ENCODE measurements around the gene INHBA. TPM values are rescaled to one million over a fixed set of nuclear protein-coding genes. Genes with fewer than 3 reads are reported as not detected.
A peak's percentile ranks its signal among the peaks of the same experiment; 100 is the strongest.

Gene INHBA
- total RNA-seq (2014; rRNA removed; shearing (Covaris generic)), result 5.2 and 5.5 TPM in 2 replicates
- polyA plus RNA-seq (2016; fragmentation: Nextera tagmentation; extraction: Ambion mirVana), result 7.9 and 8.8 TPM in 2 replicates

DNA sequence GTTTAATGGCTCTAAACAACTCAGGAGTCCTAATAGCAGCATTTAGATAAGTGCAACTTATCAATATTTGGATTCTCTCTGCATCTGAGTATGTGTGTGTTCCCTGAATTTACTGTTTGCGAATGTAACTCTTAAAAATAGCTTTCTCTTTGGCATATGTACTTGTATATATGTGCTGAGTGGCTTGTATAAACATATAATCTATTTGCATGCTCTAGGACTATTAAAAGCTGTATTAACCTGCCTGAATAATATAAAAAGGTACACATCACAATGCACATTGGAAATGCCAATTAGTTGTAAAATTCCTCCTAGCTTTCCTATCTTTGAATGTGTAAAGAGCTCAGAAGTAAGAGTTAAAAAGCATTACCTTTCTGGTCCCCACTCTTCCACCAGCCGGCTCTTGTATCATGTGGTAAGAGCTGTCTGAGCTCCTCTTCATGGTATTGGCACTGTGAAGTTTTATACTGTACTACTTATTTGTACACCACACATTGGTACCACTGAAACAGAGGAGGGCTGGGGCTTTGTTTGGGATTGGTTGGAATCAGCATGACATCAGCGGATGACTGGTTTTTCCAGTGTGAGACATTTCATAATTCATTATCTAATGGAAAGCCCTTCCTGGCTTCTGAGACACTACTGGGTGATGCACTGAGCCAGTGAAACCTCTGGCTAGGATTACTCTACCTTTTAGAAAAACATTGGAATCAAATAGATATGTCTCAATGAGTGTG, at the start of gene INHBA:
INHBA (minus strand) TSS at position 456 of the 737 bp plus-strand sequence. CDS start 2,716 bp downstream, outside the sequence.
- H3K9me2 ChIP-seq (ENCODE audit: insufficient read depth), result no peaks in the 10 kb centered on the region
- peak within 1 kb of the TSS; percentile 27 for H3K27ac ChIP-seq
- H3K79me2 ChIP-seq (ENCODE audit: insufficient read depth), result peaks cover 33% of the 10 kb centered on the region
- no peak within 1 kb of the TSS for H2AFZ ChIP-seq
- peak within 1 kb of the TSS; percentile 42 for H3K4me2 ChIP-seq (ENCODE audit: unreplicated experiment)
- peak; percentile 87 for DNase-seq
- no peaks in the 10 kb centered on the region for H3K27me3 ChIP-seq (replicated peaks; ENCODE audit: insufficient read depth)
- WGBS, 2 experiments (ENCODE audit: low coverage in 1 of 2, low lambda C conversion rate in 2 of 2, missing lambda C conversion rate in 2 of 2), result 79 to 86% methylated on average over 3 of the region's 3 CpGs
- peaks cover 58% of the 10 kb centered on the region for H3F3A ChIP-seq (ENCODE audit: insufficient read depth)
- H3K36me3 ChIP-seq (ENCODE audit: low read depth), result no peaks in the 10 kb centered on the region
- peak within 1 kb of the TSS; percentile 77 for H3K4me3 ChIP-seq
- peaks cover 24% of the 10 kb centered on the region for H3K4me1 ChIP-seq (ENCODE audit: insufficient read depth)
- TF ChIP-seq EZH2phosphoT487 (IDR thresholded peaks at IDR 0.05; ENCODE audit: insufficient read depth, low read depth), result no peak
- no peak for TF ChIP-seq EZH2 (IDR thresholded peaks at IDR 0.05; ENCODE audit: insufficient read depth, poor library complexity, severe bottlenecking)
- no peaks in the 10 kb centered on the region for H3K9me3 ChIP-seq (ENCODE audit: low read depth)
- in situ Hi-C loops (cut with MboI), result loop anchor here (10.0 to 25.0 kb wide), 3 partner anchors 891 to 1466 kb away; no protein-coding TSS in a partner anchor
- peak within 1 kb of the TSS; percentile 79; the same call in 1 of the 2 replicates for H3K9ac ChIP-seq
- H4K20me1 ChIP-seq (ENCODE audit: insufficient read depth), result no peaks in the 10 kb centered on the region

DNA sequence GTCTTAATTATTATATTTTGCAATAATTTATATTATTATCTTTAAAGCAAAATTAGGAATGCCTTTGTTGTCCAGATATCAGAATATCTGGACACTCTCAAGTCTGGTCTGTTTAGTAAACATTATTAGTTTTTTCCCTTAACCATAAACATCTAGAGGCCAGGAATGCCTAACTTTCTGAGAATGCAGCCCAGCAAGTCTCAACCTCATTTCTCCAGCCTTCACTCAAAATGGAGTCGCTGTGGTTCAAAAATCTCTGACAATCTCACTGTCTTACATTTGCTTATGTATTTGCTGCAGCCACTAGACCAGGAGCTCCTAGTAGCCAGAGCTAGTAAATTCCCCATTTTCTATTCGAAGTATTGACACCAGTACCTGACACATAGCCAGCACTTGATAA, 49.7 kb upstream of the INHBA start:
- H4K20me1 ChIP-seq (ENCODE audit: insufficient read depth), result no peaks in the 10 kb centered on the region
- 48 to 61% methylated on average over 2 of the region's 2 CpGs for WGBS, 2 experiments (ENCODE audit: low coverage in 1 of 2, low lambda C conversion rate in 2 of 2, missing lambda C conversion rate in 2 of 2)
- H3K4me1 ChIP-seq (ENCODE audit: insufficient read depth), result no peaks in the 10 kb centered on the region
- H3K9ac ChIP-seq, result no peak overlapping the region
- no peaks in the 10 kb centered on the region for H3K36me3 ChIP-seq (ENCODE audit: low read depth)
- H3K9me3 ChIP-seq (ENCODE audit: low read depth), result no peaks in the 10 kb centered on the region
- no peak for DNase-seq
- H3K4me3 ChIP-seq, result no peak overlapping the region
- no peak overlapping the region for H3K27ac ChIP-seq
- TF ChIP-seq EZH2phosphoT487 (IDR thresholded peaks at IDR 0.05; ENCODE audit: insufficient read depth, low read depth) (no peak), EZH2 (IDR thresholded peaks at IDR 0.05; ENCODE audit: insufficient read depth, poor library complexity, severe bottlenecking) (no peak)
- H2AFZ ChIP-seq, result no peak overlapping the region
- no peaks in the 10 kb centered on the region for H3K27me3 ChIP-seq (replicated peaks; ENCODE audit: insufficient read depth)
- H3K9me2 ChIP-seq (ENCODE audit: insufficient read depth), result no peaks in the 10 kb centered on the region
- no peak overlapping the region for H3K4me2 ChIP-seq (ENCODE audit: unreplicated experiment)
- no peaks in the 10 kb centered on the region for H3F3A ChIP-seq (ENCODE audit: insufficient read depth)
- in situ Hi-C loops (cut with MboI), result no loop called here
- no peaks in the 10 kb centered on the region for H3K79me2 ChIP-seq (ENCODE audit: insufficient read depth)

GRCh38 chr7:41750661-41751540, 48.0 kb upstream of the INHBA start:
- no peak overlapping the region for H3K4me3 ChIP-seq
- no peak for DNase-seq
- H3K36me3 ChIP-seq (ENCODE audit: low read depth), result no peaks in the 10 kb centered on the region
- TF ChIP-seq EZH2phosphoT487 (IDR thresholded peaks at IDR 0.05; ENCODE audit: insufficient read depth, low read depth), result no peak
- no peak for TF ChIP-seq EZH2 (IDR thresholded peaks at IDR 0.05; ENCODE audit: insufficient read depth, poor library complexity, severe bottlenecking)
- H3K79me2 ChIP-seq (ENCODE audit: insufficient read depth), result no peaks in the 10 kb centered on the region
- WGBS, 2 experiments (ENCODE audit: low coverage in 1 of 2, low lambda C conversion rate in 2 of 2, missing lambda C conversion rate in 2 of 2), result 48 to 54% methylated on average over 1 of the region's 1 CpG
- no peaks in the 10 kb centered on the region for H3K9me3 ChIP-seq (ENCODE audit: low read depth)
- H3F3A ChIP-seq (ENCODE audit: insufficient read depth), result no peaks in the 10 kb centered on the region
- in situ Hi-C loops (cut with MboI), result no loop called here
- H3K27ac ChIP-seq, result no peak overlapping the region
- H3K27me3 ChIP-seq (replicated peaks; ENCODE audit: insufficient read depth), result no peaks in the 10 kb centered on the region
- H3K4me1 ChIP-seq (ENCODE audit: insufficient read depth), result no peaks in the 10 kb centered on the region
- no peak overlapping the region for H2AFZ ChIP-seq
- no peaks in the 10 kb centered on the region for H3K9me2 ChIP-seq (ENCODE audit: insufficient read depth)
- no peaks in the 10 kb centered on the region for H4K20me1 ChIP-seq (ENCODE audit: insufficient read depth)
- H3K4me2 ChIP-seq (ENCODE audit: unreplicated experiment), result no peak overlapping the region
- no peak overlapping the region for H3K9ac ChIP-seq

GRCh38 chr7:41747961-41748360, 45.1 kb upstream of the INHBA start:
- no peak overlapping the region for H3K4me3 ChIP-seq
- H3K4me2 ChIP-seq (ENCODE audit: unreplicated experiment), result no peak overlapping the region
- no peak overlapping the region for H3K9ac ChIP-seq
- no peak for TF ChIP-seq EZH2 (IDR thresholded peaks at IDR 0.05; ENCODE audit: insufficient read depth, poor library complexity, severe bottlenecking)
- no peak for TF ChIP-seq EZH2phosphoT487 (IDR thresholded peaks at IDR 0.05; ENCODE audit: insufficient read depth, low read depth)
- H3K27ac ChIP-seq, result no peak overlapping the region
- in situ Hi-C loops (cut with MboI), result no loop called here
- no peak for DNase-seq
- H3K9me3 ChIP-seq (ENCODE audit: low read depth), result no peaks in the 10 kb centered on the region
- no peaks in the 10 kb centered on the region for H3K36me3 ChIP-seq (ENCODE audit: low read depth)
- no peaks in the 10 kb centered on the region for H4K20me1 ChIP-seq (ENCODE audit: insufficient read depth)
- no peaks in the 10 kb centered on the region for H3K79me2 ChIP-seq (ENCODE audit: insufficient read depth)
- H3K27me3 ChIP-seq (replicated peaks; ENCODE audit: insufficient read depth), result no peaks in the 10 kb centered on the region
- no peaks in the 10 kb centered on the region for H3K4me1 ChIP-seq (ENCODE audit: insufficient read depth)
- H3K9me2 ChIP-seq (ENCODE audit: insufficient read depth), result no peaks in the 10 kb centered on the region
- no peak overlapping the region for H2AFZ ChIP-seq
- no peaks in the 10 kb centered on the region for H3F3A ChIP-seq (ENCODE audit: insufficient read depth)

Measured in GM23248 (cell line).